ENCODE results near the gene SMAD1. TPM values are rescaled to one million over a fixed set of nuclear protein-coding genes. Genes with fewer than 3 reads are reported as not detected.

The SMAD1 gene
- total RNA-seq, 1 experiment from 2014 or later: 23.0 TPM

GRCh38 chr4:145566086-145566708 is 84.5 kb downstream of the SMAD1 start:
- no peak overlapping the region for H2AFZ ChIP-seq (ENCODE audit: low read depth, low read length, poor library complexity, severe bottlenecking)
- H3K9me3 ChIP-seq (ENCODE audit: control insufficient read depth in 1 of 2, insufficient read depth in 1 of 2, low read depth in 1 of 2, low read length in 2 of 2): no peaks in the 10 kb centered on the region
- BruUV-seq (replicated peaks): no TSS peak
- TF ChIP-seq, protein P1, sequence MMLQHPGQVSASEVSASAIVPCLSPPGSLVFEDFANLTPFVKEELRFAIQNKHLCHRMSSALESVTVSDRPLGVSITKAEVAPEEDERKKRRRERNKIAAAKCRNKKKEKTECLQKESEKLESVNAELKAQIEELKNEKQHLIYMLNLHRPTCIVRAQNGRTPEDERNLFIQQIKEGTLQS (IDR thresholded peaks at IDR 0.05): no peak
- TF ChIP-seq JUND (IDR thresholded peaks at IDR 0.05) (no peak), FOSL1 (IDR thresholded peaks at IDR 0.05; ENCODE audit: low read depth) (no peak), ELF1 (IDR thresholded peaks at IDR 0.05; ENCODE audit: borderline replicate concordance, low read depth) (no peak), YY1 (IDR thresholded peaks at IDR 0.05; ENCODE audit: extremely low read depth, insufficient replicate concordance, low read depth, low read length) (no peak), ZFX (IDR thresholded peaks at IDR 0.05) (no peak), MAX (IDR thresholded peaks at IDR 0.05) (no peak), CEBPB (IDR thresholded peaks at IDR 0.05; ENCODE audit: low read depth) (no peak), SP1 (IDR thresholded peaks at IDR 0.05; ENCODE audit: low read depth) (no peak), POLR2A (IDR thresholded peaks at IDR 0.05; ENCODE audit: borderline replicate concordance, extremely low read depth, insufficient read depth, insufficient read length) (no peak), SRF (IDR thresholded peaks at IDR 0.05; ENCODE audit: low read depth) (no peak), EGR1 (IDR thresholded peaks at IDR 0.05; ENCODE audit: low read depth) (no peak), ZNF274 (IDR thresholded peaks at IDR 0.05; ENCODE audit: low read depth, low read length) (no peak), POLR2AphosphoS5 (IDR thresholded peaks at IDR 0.05; ENCODE audit: low read depth, low read length) (no peak), EZH2phosphoT487 (IDR thresholded peaks at IDR 0.05; ENCODE audit: borderline replicate concordance) (no peak)
- TF ChIP-seq, protein P2, sequence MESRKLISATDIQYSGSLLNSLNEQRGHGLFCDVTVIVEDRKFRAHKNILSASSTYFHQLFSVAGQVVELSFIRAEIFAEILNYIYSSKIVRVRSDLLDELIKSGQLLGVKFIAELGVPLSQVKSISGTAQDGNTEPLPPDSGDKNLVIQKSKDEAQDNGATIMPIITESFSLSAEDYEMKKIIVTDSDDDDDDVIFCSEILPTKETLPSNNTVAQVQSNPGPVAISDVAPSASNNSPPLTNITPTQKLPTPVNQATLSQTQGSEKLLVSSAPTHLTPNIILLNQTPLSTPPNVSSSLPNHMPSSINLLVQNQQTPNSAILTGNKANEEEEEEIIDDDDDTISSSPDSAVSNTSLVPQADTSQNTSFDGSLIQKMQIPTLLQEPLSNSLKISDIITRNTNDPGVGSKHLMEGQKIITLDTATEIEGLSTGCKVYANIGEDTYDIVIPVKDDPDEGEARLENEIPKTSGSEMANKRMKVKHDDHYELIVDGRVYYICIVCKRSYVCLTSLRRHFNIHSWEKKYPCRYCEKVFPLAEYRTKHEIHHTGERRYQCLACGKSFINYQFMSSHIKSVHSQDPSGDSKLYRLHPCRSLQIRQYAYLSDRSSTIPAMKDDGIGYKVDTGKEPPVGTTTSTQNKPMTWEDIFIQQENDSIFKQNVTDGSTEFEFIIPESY (IDR thresholded peaks at IDR 0.05; ENCODE audit: extremely low read depth, insufficient replicate concordance, low read length): no peak
- TF ChIP-seq, protein P3, sequence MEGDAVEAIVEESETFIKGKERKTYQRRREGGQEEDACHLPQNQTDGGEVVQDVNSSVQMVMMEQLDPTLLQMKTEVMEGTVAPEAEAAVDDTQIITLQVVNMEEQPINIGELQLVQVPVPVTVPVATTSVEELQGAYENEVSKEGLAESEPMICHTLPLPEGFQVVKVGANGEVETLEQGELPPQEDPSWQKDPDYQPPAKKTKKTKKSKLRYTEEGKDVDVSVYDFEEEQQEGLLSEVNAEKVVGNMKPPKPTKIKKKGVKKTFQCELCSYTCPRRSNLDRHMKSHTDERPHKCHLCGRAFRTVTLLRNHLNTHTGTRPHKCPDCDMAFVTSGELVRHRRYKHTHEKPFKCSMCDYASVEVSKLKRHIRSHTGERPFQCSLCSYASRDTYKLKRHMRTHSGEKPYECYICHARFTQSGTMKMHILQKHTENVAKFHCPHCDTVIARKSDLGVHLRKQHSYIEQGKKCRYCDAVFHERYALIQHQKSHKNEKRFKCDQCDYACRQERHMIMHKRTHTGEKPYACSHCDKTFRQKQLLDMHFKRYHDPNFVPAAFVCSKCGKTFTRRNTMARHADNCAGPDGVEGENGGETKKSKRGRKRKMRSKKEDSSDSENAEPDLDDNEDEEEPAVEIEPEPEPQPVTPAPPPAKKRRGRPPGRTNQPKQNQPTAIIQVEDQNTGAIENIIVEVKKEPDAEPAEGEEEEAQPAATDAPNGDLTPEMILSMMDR (IDR thresholded peaks at IDR 0.05 in 2 of 3, conservative IDR thresholded peaks at IDR 0.05 in 1 of 3; ENCODE audit: borderline replicate concordance in 1 of 3, insufficient read depth in 1 of 3, low read depth in 2 of 3, low read length in 2 of 3): no peak
- ChIA-PET CTCF (no interaction called here), POLR2A (no interaction called here), RAD21 (ENCODE audit: low non-redundant PET in 1 of 2, low total read pairs in 2 of 2, uncharacterized antibody in 2 of 2, unreplicated experiment in 2 of 2) (no interaction called here)
- no peak overlapping the region for H3K4me2 ChIP-seq (ENCODE audit: low read length)
- no peaks in the 10 kb centered on the region for H3K4me1 ChIP-seq (ENCODE audit: control insufficient read depth in 1 of 2, insufficient read depth in 2 of 2, low read length in 2 of 2)
- ATAC-seq: 0 out of 2 replicates have a peak, but pooled peaks have one; percentile 4
- no peak overlapping the region for H3K9ac ChIP-seq (ENCODE audit: low read length)
- no peaks in the 10 kb centered on the region for H3K79me2 ChIP-seq (ENCODE audit: insufficient read depth, low read length)
- DNase-seq (ENCODE audit: low read depth, low spot score): no peak
- intact Hi-C loops (cut with micrococcal nuclease): no loop called here
- H3K27ac ChIP-seq (ENCODE audit: low read depth, low read length): no peak overlapping the region
- no peak overlapping the region for H3K4me3 ChIP-seq (replicated peaks in 1 of 2; ENCODE audit: low read depth in 1 of 2, low read length in 2 of 2)
- H3K27me3 ChIP-seq (ENCODE audit: insufficient read depth, low read length): no peaks in the 10 kb centered on the region
- H3K36me3 ChIP-seq (ENCODE audit: control insufficient read depth in 1 of 2, insufficient read depth in 2 of 2, low read length in 2 of 2): no peaks in the 10 kb centered on the region
- no peaks in the 10 kb centered on the region for H4K20me1 ChIP-seq (ENCODE audit: insufficient read depth)
- H3K9me2 ChIP-seq (ENCODE audit: insufficient read depth): no peaks in the 10 kb centered on the region

All from HCT116 (cell line).